HEK293T (cell line): ENCODE data around the gene CEACAM18.

ENCODE experiments used
- ARNT ChIP-seq: fragments of 450-650 bp; IDR thresholded peaks from 2 replicates; pipeline ENCODE4 v1.6.1; 2017; ENCODE audit warnings: mild to moderate bottlenecking
- BHLHE40 ChIP-seq: fragments of 450-650 bp; IDR thresholded peaks from 2 replicates; pipeline ENCODE4 v1.6.1; 2016; ENCODE audit warnings: mild to moderate bottlenecking, moderate library complexity, borderline replicate concordance
- FOXK2 ChIP-seq: fragments of 450-650 bp; IDR thresholded peaks from 2 replicates; pipeline ENCODE4 v1.6.1; 2016; ENCODE audit warnings: mild to moderate bottlenecking
- SUZ12 ChIP-seq: fragments of 450-650 bp; IDR thresholded peaks from 2 replicates; pipeline ENCODE4 v1.6.1; 2016; ENCODE audit warnings: mild to moderate bottlenecking
- ZNF384 ChIP-seq: fragments of 450-650 bp; IDR thresholded peaks from 2 replicates; pipeline ENCODE4 v1.6.1; 2016

DNA sequence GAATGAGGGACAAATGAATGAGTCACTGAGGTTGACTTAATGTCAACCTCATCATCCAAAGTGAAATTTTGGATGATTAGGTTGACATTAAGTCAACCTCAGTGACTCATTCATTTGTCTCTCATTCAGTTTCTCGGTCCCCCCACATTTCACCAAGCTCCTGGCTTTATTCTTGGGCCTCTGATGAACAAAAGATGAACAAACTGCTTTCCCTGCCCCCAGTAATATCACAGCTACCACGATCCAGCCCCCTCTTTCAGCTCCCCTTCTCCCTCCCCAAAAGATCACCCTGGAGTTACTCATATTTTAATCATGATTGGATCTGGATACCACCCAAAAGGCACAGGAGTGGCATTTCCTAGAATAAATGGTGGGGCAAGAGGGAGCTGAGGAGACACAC is 10.8 kb downstream of the CEACAM18 start:
- TF ChIP-seq BHLHE40 = no peak
- TF ChIP-seq ARNT = no peak
- TF ChIP-seq ZNF384 = no peak
- no peak for TF ChIP-seq SUZ12
- no peak for TF ChIP-seq FOXK2
